Epithelial cell of proximal tubule (primary cell): ENCODE results near the gene MOGAT3. TPM values are rescaled to one million over a fixed set of nuclear protein-coding genes. Genes with fewer than 3 reads are reported as not detected.

Experiments used
- DNase-seq: peaks from one replicate; pipeline ENCODE4 v3.0.0-alpha.2; 2011; ENCODE audit warnings: low read depth
- H3K4me3 ChIP-seq: 2 replicates; pipeline ENCODE4 v1.5.1; 2011; ENCODE audit warnings: low read depth, mild to moderate bottlenecking, low read length
- CTCF ChIP-seq: conservative IDR thresholded peaks from 2 replicates; pipeline ENCODE4 v1.5.1; 2012; ENCODE audit warnings: low read depth, mild to moderate bottlenecking, low read length
- total RNA-seq: library from RNA; depleted of rRNA; stranded (reverse); fragments of >200 nt; gene quantifications from 2 replicates; pipeline ENCODE4 v1.2.3, GENCODE V29; 2015

MOGAT3 gene
- total RNA-seq, 1 donor from 2014 or later, result not detected

GRCh38 chr7:101186844-101187428 lies 13.9 kb downstream of the MOGAT3 start:
- DNase-seq, result no peak
- H3K4me3 ChIP-seq, result no peak overlapping the region
- no peak for TF ChIP-seq CTCF

GRCh38 chr7:101186194-101186593 lies 14.6 kb downstream of the MOGAT3 start:
- no peak overlapping the region for H3K4me3 ChIP-seq
- TF ChIP-seq CTCF, result no peak
- no peak for DNase-seq

- TF ChIP-seq CTCF, result no peak
- H3K4me3 ChIP-seq, result no peak overlapping the region
- peak; percentile 92 for DNase-seq
Measured at GRCh38 chr7:101185258-101185839, 15.5 kb downstream of the MOGAT3 start.

GRCh38 chr7:101180130-101180755 lies 20.6 kb downstream of the MOGAT3 start, which contains the start of gene NAT16:
Gene NAT16, minus strand, starts transcription at chr7:101180293. Its CDS starts 5,486 bp downstream, at chr7:101174807.
- DNase-seq, result no peak
- no peak within 1 kb of the TSS for H3K4me3 ChIP-seq
- TF ChIP-seq CTCF, result no peak

GRCh38 chr7:101179713-101180112 lies 21.1 kb downstream of the MOGAT3 start:
- TF ChIP-seq CTCF, result no peak
- H3K4me3 ChIP-seq, result no peak overlapping the region
- DNase-seq, result no peak

GRCh38 chr7:101179117-101179516 lies 21.7 kb downstream of the MOGAT3 start:
- no peak for DNase-seq
- no peak for TF ChIP-seq CTCF
- no peak overlapping the region for H3K4me3 ChIP-seq
